Liver (tissue), 3 donors: ENCODE results near the gene CLCA1.

ENCODE experiments used
- CTCF ChIP-seq: fragments of 150-350 bp; IDR thresholded peaks from 2 replicates; pipeline ENCODE4 v1.5.1; 2017; ENCODE audit warnings: improper control_type of control experiment, low read depth, low read length; ENCODE audit not compliant: missing input control
- EGR1 ChIP-seq, 2 donors: IDR thresholded peaks; 2 replicates each; pipeline ENCODE4 v1.6.1; 2016 to 2018; ENCODE audit warnings: antibody characterized with exemption in 2 of 2, low read depth in 2 of 2
- FOXA1 ChIP-seq: IDR thresholded peaks from 2 replicates; pipeline ENCODE4 v1.6.1; 2016; ENCODE audit warnings: antibody characterized with exemption
- HNF4G ChIP-seq: IDR thresholded peaks from 2 replicates; pipeline ENCODE4 v1.6.1; 2016; ENCODE audit warnings: antibody characterized with exemption
- JUND ChIP-seq, 2 donors: IDR thresholded peaks; 2 replicates each; pipeline ENCODE4 v1.6.1; 2016; ENCODE audit warnings: antibody characterized with exemption in 2 of 2
- MAX ChIP-seq: IDR thresholded peaks from 2 replicates; pipeline ENCODE4 v1.6.1; 2016; ENCODE audit warnings: antibody characterized with exemption
- NR2F2 ChIP-seq: IDR thresholded peaks from 2 replicates; pipeline ENCODE4 v1.6.1; 2016; ENCODE audit warnings: antibody characterized with exemption
- RXRA ChIP-seq, 2 donors: IDR thresholded peaks; 2 replicates each; pipeline ENCODE4 v1.6.1; 2017 to 2018; ENCODE audit warnings: antibody characterized with exemption in 2 of 2, mild to moderate bottlenecking in 1 of 2
- TAF1 ChIP-seq: conservative IDR thresholded peaks from 2 replicates; pipeline ENCODE4 v1.6.1; 2016; ENCODE audit warnings: antibody characterized with exemption, mild to moderate bottlenecking
- YY1 ChIP-seq: IDR thresholded peaks from 2 replicates; pipeline ENCODE4 v1.6.1; 2016; ENCODE audit warnings: antibody characterized with exemption, mild to moderate bottlenecking
- TF ChIP-seq, protein P1 (sequence below): IDR thresholded peaks from 2 replicates; pipeline ENCODE4 v1.6.1; 2016; ENCODE audit warnings: antibody characterized with exemption
- TF ChIP-seq, protein P2 (sequence below): IDR thresholded peaks from 2 replicates; pipeline ENCODE4 v1.6.1; 2016; ENCODE audit warnings: antibody characterized with exemption, mild to moderate bottlenecking
- donor health status: healthy.
- donor health status: healthy.

GRCh38 chr1:86419277-86419903, 49.3 kb upstream of the CLCA1 start:
- TF ChIP-seq CTCF (peak; percentile 9), EGR1 (IDR thresholded peaks at IDR 0.05; ENCODE audit: low read depth in 2 of 2) (no peak), RXRA (IDR thresholded peaks at IDR 0.05) (no peak), FOXA1 (no peak), JUND (IDR thresholded peaks at IDR 0.05) (no peak), YY1 (no peak), TAF1 (no peak), MAX (no peak), NR2F2 (no peak), HNF4G (no peak)
- TF ChIP-seq, protein P1, sequence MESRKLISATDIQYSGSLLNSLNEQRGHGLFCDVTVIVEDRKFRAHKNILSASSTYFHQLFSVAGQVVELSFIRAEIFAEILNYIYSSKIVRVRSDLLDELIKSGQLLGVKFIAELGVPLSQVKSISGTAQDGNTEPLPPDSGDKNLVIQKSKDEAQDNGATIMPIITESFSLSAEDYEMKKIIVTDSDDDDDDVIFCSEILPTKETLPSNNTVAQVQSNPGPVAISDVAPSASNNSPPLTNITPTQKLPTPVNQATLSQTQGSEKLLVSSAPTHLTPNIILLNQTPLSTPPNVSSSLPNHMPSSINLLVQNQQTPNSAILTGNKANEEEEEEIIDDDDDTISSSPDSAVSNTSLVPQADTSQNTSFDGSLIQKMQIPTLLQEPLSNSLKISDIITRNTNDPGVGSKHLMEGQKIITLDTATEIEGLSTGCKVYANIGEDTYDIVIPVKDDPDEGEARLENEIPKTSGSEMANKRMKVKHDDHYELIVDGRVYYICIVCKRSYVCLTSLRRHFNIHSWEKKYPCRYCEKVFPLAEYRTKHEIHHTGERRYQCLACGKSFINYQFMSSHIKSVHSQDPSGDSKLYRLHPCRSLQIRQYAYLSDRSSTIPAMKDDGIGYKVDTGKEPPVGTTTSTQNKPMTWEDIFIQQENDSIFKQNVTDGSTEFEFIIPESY: no peak
- TF ChIP-seq, protein P2, sequence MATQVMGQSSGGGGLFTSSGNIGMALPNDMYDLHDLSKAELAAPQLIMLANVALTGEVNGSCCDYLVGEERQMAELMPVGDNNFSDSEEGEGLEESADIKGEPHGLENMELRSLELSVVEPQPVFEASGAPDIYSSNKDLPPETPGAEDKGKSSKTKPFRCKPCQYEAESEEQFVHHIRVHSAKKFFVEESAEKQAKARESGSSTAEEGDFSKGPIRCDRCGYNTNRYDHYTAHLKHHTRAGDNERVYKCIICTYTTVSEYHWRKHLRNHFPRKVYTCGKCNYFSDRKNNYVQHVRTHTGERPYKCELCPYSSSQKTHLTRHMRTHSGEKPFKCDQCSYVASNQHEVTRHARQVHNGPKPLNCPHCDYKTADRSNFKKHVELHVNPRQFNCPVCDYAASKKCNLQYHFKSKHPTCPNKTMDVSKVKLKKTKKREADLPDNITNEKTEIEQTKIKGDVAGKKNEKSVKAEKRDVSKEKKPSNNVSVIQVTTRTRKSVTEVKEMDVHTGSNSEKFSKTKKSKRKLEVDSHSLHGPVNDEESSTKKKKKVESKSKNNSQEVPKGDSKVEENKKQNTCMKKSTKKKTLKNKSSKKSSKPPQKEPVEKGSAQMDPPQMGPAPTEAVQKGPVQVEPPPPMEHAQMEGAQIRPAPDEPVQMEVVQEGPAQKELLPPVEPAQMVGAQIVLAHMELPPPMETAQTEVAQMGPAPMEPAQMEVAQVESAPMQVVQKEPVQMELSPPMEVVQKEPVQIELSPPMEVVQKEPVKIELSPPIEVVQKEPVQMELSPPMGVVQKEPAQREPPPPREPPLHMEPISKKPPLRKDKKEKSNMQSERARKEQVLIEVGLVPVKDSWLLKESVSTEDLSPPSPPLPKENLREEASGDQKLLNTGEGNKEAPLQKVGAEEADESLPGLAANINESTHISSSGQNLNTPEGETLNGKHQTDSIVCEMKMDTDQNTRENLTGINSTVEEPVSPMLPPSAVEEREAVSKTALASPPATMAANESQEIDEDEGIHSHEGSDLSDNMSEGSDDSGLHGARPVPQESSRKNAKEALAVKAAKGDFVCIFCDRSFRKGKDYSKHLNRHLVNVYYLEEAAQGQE: no peak
